Measurements from ENCODE around the gene PEX6.
A peak's percentile ranks its signal among the peaks of the same experiment; 100 is the strongest.
"Not testable (repeated sequence)": the region's sequence is repeated elsewhere in the genome, so short reads cannot be mapped to it uniquely, and the experiment has no call there.

Gene PEX6

DNA sequence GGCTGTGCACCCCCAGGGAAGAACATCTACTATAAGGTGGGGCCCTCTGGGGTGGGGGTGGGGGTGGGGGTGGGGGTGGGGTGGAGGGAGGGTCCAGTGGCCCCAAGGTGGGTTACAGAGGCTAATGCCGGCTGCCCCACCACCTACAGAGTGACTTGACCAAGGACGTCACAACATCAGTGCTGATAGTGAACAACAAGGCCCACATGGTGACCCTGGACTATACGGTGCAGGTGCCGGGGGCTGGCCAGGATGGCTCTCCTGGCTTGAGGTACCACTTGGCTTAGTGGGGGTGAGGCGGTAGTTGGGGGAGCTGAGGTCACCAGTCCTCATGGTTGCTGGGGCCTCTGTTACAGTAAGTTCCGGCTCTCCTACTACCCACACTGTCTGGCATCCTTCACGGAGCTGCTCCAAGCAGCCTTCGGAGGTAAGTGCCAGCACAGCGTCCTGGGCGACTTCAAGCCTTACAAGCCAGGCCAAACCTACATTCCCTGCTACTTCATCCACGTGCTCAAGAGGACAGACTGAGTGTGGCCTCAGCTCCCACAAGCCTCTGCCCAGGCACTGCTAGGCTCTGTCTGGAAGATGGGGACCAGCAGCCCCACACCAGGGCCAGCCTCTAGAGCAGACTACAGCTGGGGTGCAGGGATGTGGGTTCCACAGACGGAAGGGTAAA is 15.7 kb downstream of the PEX6 start:
- DNase-seq, result no peak

DNA sequence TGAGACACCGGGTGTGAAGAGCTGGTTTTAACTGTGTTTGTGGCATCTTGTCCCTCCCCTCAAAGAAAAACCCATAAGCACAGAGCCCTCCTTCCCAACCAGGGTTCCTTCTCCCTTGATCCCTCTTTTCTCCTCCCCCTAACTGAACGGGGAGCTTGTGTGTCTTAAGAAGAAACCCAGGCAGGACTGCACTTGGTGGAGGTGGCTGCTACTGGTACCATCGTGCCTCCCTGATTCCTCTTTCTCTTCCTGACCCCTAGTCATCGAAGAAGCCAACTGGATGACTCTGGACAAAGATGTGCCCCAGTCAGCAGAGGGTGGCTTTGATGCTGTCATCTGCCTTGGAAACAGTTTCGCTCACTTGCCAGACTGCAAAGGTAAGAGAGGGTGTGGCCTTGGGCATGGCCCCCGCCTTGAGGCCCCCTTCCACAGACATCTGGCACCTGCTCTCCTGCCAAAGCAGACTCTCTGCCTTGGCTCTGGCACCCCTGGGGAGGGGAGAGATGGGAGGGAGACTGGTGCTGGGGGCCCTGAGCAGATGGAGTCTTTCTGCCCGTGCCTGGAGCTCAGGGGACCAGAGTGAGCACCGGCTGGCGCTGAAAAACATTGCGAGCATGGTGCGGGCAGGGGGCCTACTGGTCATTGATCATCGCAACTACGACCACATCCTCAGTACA is 16.3 kb downstream of the PEX6 start:
- no peak for DNase-seq

DNA sequence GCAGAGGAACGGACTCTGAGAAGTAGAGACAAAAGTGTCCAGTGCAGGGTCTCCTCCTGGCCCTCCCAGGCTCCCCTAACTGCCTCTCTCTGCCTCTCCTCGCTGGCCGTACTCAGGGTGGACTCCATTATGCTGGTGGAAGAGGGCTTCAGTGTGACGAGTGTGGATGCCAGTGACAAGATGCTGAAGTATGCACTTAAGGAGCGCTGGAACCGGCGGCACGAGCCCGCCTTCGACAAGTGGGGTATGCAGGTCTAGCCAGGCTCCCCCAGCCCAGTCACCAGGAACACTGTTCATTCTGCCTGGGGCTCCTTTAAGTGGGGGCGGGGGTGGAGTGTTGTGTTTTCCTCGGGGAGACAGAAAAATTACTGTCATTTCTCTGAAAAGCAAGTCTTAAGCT is 16.9 kb downstream of the PEX6 start:
- no peak for DNase-seq

DNA sequence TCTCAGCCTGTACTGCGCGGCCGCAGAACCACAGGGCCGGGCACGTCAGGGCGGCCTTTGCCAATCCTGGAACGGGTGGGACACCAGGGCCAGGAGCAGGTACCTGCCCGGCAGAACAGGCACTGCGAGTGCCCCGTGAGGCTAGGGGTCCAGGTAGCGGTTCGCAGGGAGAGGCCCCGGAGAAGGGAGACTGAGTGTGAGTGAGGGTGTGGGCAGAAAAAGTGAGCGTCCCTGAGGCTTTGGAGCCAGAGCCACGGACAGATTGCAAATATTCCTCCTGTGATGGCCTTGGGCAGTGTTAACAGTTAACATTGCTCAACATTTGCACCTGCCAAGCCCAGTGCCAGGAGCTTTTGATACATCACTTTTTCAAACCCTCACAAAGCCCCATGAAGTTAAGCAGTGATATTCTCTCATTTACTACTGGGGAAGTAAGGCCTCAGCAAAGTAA is 17.9 kb downstream of the PEX6 start:
- DNase-seq, result no peak

DNA sequence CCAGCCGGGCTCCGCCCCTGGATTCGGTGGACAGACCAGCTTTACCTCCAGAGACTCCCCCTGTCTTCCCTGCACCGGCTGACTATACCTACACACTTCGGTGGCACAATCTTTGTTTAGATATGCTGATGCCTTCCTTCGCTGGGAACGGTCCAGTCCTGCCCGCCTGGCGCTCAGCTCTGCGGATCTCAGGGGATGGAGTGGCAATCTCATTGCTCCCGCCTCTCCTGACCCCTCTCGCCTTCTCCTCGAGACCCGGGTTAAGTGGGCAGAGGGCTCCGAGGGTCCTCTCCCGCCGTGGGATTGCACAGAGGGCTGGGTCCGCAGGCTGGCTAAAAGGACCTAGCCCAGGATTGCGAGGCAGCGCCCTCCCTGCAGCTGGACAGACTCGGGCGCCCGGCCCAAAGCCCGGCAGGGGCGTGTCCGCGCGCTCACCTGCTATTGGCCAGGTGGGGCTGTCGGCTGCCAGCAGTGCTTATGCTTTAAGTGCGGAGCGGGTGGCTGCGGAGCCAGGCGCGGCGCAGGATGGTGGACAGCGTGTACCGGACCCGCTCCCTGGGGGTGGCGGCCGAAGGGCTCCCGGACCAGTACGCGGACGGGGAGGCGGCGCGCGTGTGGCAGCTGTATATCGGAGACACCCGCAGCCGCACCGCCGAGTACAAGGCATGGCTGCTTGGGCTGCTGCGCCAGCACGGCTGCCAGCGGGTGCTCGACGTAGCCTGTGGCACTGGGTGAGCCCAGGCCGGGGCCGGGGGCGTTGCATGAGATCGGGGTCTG is 18.6 kb downstream of the PEX6 start, which contains the start of gene GNMT:
Gene GNMT (plus strand): TSS at position 512 of the 777 bp plus-strand sequence. CDS start 14 bp downstream, at position 526.
- peak; percentile 15 to 38 for DNase-seq

DNA sequence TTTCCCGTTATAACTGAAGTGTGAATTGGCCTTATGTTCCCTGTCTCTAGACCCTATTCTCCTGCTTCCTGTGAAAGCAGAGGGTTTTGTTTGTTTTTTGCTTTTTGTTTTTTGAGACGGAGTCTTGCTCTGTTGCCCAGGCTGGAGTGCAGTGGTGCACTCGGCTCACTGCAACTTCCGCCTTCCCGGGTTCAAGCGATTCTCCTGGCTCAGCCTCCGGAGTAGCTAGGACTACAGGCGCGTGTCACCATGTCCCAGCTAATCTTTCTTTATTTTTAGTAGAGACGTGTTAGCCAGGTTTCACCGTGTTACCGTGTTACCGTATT is 19.1 kb downstream of the PEX6 start:
- DNase-seq, result no peak

DNA sequence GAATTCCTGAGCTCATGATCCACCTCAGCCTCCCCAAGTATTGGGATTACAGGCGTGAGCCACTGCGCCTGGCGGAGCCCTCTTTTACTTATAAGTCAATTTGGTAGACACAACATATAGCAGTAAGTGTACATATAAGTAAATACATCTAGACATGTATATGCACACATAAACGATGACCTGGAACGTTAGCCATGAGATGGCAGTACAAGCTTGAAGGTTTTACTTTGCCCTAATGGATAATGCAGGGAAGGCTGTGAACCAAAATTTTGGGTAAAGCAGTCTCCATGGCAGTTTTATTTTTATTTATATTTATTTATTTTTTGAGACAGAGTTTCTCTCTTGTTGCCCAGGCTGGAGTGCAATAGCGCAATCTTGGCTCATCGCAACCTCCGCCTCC is 20.9 kb downstream of the PEX6 start:
- peak in 1 of 2 donors; percentile 5 for DNase-seq

DNA sequence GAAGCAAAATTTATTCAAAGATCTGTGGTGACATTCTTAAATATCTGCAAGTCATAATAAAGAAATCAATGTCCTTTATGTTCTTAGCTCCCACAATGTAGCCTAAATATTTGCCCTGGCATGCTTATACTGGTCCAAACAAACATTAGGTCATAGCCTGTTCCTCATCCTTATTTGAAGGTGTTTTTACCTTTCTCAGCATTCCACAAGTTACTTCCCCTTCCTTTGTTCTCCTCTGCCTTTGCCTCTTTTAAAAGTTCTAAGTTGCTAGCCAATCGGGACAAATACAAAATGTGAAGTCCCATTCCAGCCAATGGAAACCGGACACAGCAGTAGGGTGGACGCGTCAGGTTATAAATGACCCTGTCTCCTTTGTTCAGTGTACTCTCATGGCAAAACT is 24.6 kb downstream of the PEX6 start:
- not testable (repeated sequence) for DNase-seq

DNA sequence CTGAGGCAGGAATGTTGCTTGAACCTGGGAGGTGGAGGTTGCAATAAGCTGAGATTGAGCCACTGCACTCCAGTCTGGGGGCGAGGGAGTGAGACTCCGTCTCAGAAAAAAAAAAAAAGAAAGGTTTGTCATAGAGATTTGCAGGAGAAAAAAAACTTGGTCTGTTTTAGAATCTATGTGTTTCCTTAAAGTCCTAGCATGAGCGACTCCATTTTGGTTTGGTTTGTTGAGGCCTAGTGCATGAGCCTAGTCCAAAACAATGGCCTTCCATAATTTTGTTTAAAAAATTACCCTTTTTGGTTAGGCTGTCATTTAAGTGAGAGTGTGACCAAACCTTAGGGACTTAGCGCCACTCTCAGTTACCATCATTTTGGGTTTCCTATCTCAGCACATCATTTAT is 26.6 kb downstream of the PEX6 start:
- no peak for DNase-seq

DNA sequence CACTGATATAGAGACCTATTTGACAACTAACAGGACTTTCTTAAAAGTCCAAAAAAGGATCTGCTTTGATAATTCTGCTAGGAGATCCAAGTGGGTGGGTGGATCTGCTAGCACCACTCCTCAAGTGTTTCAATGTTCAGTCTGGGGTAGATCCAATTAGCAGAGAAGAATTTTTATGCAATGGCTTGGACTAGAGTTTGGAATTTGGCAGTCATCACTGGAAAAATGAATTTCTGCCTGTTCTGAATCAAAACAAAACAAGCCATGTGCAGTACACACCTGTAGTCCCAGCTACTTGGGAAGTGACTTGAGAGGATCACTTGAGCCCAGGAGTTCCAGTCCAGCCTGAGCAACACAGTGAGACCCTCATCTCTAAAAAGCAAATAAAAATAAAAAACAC is 31.0 kb downstream of the PEX6 start:
- DNase-seq, result no peak

DNA sequence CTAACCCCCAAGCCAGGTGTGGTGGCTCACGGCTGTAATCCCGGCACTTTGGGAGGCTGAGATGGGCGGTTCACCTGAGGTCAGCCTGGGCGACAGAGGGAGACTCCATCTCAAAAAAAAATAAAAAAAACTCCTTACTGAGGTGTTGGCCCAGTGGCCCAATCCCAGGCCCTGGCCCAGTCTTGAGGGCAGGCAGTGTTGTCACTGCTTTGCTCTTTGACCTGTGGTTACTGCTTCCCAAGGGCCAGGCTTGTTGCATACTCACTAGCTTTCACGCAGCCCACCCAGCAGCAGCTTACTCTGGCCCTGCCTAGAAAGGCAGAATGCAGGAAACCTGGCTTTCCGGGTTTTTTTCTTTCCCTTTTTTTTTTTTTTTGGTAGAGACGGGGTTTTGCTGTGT is 36.5 kb downstream of the PEX6 start:
- DNase-seq, result no peak

DNA sequence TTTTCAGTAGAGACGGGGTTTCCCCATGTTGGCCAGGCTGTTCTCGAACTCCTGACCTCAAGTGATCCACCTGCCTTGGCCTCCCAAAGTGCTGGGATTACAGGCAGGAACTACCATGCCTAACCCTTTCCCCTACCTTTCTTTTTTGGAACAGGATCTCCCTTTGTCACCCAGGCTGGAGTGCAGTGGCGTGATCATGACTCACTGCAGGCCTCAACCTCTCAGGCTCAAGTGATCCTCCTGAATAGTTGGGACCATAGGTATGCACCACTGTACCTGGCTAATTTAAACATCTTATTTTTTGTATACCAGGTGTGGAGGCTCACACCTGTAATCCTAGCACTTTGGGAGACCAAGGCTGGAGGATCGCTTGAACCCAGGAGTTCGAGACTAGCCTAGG is 37.6 kb downstream of the PEX6 start:
- DNase-seq, result not testable (repeated sequence)

DNA sequence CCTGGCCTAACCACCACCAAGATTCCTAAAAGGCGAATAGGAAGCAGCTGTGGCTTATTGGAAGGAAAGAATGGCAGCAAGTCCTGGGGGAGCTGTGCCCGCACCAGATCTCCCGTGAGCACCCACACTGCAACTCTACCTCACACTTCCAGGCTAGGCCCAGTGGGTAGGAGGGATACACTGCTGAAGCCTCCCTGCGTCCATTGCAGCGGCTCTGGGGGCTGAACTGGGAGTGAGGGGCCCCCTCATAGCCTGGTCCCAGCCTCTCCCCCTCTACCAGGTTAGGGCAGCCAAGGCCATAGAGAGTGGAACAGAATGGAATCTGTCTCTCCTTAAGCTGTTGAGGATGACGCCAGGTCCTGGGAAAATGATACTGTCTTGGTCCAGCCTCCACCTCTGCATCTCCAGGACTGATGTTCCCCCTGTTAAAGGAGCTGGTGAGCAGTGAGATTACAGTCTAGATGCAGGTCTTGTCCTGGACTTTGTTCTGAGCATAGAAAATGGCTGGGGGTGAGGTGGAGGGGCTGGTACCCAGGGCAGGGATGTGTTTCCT is 38.4 kb downstream of the PEX6 start:
- DNase-seq, result no peak

DNA sequence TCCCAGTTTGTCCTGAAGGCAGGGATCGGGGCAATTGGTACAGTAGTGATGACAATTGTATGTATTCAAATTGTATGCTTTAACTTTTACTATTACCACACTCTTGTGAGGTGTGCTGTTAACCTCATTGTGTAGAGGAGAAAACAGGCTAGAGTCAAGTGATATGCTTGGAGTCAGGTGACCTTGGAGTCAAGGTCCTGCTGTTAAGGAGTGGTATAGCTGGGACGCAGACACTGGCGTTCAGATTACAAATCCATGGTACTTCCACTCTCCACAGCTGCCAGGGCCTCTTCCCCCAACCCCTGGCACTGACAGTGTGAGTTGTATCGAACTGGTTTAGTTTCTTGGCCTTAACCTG is 39.2 kb downstream of the PEX6 start:
- no peak for DNase-seq

DNA sequence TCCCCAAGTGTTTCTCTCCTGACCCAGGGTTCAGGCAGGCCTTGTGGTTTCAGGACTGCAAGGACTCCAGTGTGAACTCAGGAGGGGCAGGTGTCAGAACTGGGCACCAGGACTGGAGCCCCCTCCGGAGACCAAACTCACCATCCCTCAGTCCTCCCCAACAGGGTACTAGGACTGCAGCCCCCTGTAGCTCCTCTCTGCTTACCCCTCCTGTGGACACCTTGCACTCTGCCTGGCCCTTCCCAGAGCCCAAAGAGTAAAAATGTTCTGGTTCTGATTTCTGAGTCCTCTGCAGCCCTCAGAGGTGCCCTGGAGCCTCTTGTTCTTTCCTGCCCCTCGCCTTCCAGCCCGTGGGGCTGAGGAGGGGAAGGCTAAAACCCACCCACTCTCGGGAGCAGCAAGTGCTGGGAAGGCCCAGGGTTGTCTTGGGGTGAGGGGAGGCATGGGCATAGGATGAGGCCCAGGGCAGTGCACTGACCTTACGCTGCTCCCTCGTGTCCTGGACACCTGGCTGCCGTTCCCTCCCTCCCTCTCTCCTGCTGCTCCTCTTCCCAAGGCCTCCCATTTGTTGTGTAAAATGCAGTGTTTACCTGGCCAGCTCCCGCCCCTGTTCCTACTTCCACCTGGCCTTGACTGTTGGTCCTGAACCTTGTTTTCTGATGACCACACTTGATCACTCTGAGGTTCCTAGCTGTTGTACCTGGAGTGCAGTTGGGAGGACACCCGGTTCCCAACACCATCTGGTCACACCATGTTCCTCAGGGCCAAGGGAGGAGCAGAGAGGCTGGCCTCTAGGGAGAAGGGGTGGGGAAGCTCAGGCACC is 39.8 kb downstream of the PEX6 start:
- no peak for DNase-seq

DNA sequence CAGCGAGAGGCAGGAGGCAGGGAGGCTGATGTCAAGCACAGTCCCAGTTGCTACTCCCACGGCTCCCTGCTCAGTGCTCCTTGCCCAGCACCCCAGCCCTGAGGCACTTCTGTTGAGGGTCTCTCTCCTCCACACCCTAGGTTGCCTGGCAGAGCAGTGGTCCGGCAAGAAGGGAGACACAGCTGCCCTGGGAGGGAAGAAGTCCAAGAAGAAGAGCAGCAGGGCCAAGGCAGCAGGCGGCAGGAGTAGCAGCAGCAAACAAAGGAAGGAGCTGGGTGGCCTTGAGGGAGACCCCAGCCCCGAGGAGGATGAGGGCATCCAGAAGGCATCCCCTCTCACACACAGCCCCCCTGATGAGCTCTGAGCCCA is 40.6 kb downstream of the PEX6 start:
- no peak for DNase-seq

DNA sequence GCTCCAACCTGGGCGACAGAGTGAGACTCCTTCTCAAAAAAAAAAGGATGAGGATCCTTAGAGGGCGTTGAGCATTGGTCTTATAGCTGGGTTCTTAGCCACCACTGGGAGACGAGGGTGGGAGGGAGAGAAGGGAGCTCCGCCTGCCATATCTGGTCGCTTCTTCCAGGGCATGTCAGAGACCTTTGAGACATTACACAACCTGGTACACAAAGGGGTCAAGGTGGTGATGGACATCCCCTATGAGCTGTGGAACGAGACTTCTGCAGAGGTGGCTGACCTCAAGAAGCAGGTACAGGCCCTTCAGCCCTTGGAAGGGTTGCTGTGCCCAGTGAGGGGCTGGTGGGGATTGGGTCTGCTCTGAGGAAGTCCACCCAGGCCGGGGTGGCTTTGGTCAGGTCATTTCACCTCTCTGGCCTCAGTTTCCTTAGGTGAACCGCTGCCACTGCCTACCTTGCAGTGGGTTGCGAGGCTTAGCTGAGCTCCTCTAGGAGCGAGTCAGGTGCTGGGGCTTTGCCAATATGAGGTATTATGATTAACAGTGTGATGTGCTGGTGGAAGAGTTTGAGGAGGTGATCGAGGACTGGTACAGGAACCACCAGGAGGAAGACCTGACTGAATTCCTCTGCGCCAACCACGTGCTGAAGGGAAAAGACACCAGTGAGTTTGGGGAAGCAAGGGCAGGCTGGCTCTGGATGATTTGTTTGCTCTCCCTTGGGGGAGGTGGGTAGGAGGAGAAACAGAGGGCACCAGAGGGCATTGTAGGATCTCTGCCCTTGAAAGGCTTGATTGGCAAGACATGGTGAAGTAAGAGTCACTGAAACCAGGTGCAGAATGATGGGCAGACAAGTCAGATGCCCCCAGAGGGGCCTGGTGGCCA is 41.2 kb downstream of the PEX6 start:
- no peak for DNase-seq

DNA sequence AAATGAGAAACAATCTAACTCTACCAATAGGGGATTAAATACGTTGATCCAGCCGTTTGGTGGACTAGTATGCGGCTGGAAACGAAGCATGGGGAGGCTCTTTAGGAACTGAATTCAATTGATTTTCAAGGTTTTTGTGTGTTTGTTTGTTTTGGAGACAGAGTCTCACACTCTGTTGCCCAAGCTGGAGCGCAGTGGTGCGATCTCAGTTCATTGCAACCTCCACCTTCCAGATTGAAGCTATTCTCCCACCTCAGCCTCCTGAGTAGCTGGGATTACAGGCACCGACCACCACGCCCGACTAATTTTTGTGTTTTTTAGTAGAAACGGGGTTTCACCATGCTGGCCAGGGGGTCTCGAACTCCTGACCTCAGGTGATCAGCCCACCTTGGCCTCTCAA is 42.6 kb downstream of the PEX6 start:
- DNase-seq, result no peak

DNA sequence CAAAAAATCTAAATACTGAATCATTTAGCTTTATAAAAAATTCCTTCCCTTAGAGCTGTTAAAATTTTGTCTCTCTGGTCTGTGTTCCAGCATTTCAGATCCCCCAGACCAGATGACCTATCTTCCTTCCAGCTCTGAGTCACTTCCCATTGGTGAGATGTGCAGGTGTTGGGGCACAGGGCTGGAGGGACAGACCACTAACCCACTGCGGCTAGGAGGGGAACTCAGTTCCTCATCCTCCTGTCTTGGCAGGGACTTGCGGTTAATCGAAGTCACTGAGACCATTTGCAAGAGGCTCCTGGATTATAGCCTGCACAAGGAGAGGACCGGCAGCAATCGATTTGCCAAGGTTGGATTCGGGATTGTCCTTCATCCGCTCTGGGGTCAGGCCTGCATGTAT is 43.7 kb downstream of the PEX6 start:
- DNase-seq, result no peak

DNA sequence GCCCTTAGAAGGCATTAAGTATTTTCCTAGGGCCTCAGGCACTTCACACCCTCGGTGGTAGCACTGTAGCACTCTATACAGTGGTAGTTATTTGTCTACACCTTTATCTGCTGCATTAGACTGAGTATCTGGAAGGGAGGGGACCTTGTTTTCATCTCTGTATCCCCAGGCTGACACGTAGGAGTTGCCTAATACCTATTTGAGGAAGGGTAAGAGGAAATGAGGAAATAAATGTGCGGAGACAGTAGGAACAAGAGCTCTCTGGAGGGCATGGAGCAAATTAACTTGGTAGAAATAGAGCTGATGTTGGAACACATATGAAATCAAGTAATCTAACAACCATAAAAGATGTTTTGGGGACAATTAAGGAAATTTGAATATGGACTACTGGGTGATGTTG is 45.8 kb downstream of the PEX6 start:
- DNase-seq, result no peak

DNA sequence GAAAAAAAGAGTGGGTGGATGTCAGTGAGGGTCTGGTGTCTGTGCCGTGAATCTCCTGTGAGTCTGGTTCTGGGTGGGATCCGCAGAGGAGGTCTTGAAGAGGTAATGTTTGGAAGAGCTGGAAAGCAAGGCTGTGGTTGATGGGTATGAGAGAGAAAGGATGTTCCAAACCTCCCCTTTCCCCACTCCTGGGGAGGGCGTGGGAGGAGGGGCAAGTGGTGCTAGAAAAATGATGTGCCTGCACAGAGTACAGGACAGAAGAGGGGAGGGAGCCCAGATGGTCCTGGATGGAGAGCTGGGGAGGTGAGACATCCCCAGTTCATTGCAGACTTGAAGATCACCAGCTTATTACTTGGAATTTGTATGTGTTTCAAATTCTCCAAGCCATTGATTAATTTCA is 46.6 kb downstream of the PEX6 start:
- no peak for DNase-seq

DNA sequence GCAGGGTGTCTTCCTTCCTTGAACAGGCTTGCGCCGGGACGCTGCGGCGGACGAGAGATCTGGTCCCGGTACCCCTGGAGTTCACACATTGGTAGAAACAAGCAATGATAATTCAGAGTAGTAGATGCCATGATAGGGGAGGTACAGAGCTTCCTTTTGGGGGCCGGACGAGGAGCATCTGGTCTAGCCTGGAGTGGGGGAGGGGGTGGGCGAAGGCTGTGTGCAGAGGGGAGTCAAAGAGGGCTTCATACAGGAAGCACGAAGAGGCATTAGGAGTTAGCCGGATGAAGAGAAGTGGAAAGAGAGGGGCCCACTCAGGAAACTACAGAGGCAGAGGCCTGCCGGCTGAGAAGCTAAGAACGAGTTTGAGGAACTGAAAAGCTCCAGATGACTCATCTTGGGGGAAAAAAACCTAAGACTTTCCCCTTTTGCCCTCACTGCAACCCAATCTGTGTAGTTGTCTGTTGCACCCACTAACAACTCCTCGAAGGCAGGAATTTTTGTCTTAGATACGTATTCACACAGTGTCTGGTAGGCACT is 49.1 kb downstream of the PEX6 start:
- DNase-seq, result peak; percentile 62 to 69
